HepG2 (cell line): ENCODE results near the gene FRMD5. TPM values are rescaled to one million over a fixed set of nuclear protein-coding genes. Genes with fewer than 3 reads are reported as not detected.
A peak's percentile ranks its signal among the peaks of the same experiment; 100 is the strongest.

ENCODE experiments used
- AFF4 ChIP-seq: sonication (generic); formaldehyde crosslinking; IDR thresholded peaks from 2 replicates; pipeline ENCODE4 v1.4.0; 2020; ENCODE audit warnings: missing genetic modification reagents
- CEBPG ChIP-seq: IDR thresholded peaks from 2 replicates; pipeline ENCODE4 v1.6.1; 2016
- MED8 ChIP-seq: sonication (generic); formaldehyde crosslinking; IDR thresholded peaks from 2 replicates; pipeline ENCODE4 v1.8.1; 2023; ENCODE audit warnings: mild to moderate bottlenecking, missing genetic modification reagents; ENCODE audit not compliant: insufficient replicate concordance
- POLR2AphosphoS5 ChIP-seq: IDR thresholded peaks from 2 replicates; pipeline ENCODE4 v1.6.1; 2012; ENCODE audit warnings: low read depth, low read length
- RAD51 ChIP-seq: fragments of 450-650 bp; IDR thresholded peaks from 2 replicates; pipeline ENCODE4 v1.6.1; 2016; ENCODE audit warnings: borderline replicate concordance
- RCOR2 ChIP-seq: IDR thresholded peaks from 2 replicates; pipeline ENCODE4 v1.6.1; 2016; ENCODE audit warnings: missing biosample characterization, missing genetic modification reagents
- TSC22D2 ChIP-seq: sonication (generic); formaldehyde crosslinking; IDR thresholded peaks from 2 replicates; pipeline ENCODE4 v1.5.1; 2020; ENCODE audit warnings: missing genetic modification reagents, mild to moderate bottlenecking, borderline replicate concordance
- ZNF430 ChIP-seq: sonication (generic); formaldehyde crosslinking; IDR thresholded peaks from 2 replicates; pipeline ENCODE4 v1.9.0; 2021; ENCODE audit warnings: mild to moderate bottlenecking, missing genetic modification reagents
- ZSCAN21 ChIP-seq: sonication (generic); formaldehyde crosslinking; IDR thresholded peaks from 2 replicates; pipeline ENCODE4 v1.8.0; 2022; ENCODE audit warnings: mild to moderate bottlenecking, missing genetic modification reagents, moderate library complexity, borderline replicate concordance
- polyA plus RNA-seq, 8 experiments: library from polyadenylated mRNA; depleted of rRNA in 3 of 8; stranded (reverse) in 7 of 8; unstranded in 1 of 8; fragments of >200 nt; fragmentation: Illumina TruSeq in 4 of 8; extraction: Trizol in 4 of 8; gene quantifications; 2 replicates each; pipeline versions ENCODE4 v1.2.1 to v1.2.3, GENCODE V29; 2011 to 2016; ENCODE audit warnings: low read depth in 4 of 8, missing spikeins in 1 of 8, mixed read lengths in 1 of 8; ENCODE audit not compliant: insufficient read depth in 1 of 8
- total RNA-seq, 5 experiments: library from RNA; depleted of rRNA; stranded (reverse); fragments of >200 nt; fragmentation: Illumina TruSeq; extraction: Trizol; gene quantifications; 2 replicates each; pipeline ENCODE4 v1.2.3, GENCODE V29; 2016; ENCODE audit warnings: low read depth in 1 of 5
- TF ChIP-seq, protein P1 (sequence below), 2 experiments: fragments of 450-650 bp in 1 of 2; sonication (generic) in 1 of 2; formaldehyde crosslinking in 1 of 2; IDR thresholded peaks; 2 replicates each; pipeline versions ENCODE4 v1.6.1 to v1.8.0; 2016 to 2022; ENCODE audit warnings: antibody characterized with exemption in 1 of 2, mild to moderate bottlenecking in 1 of 2, missing genetic modification reagents in 1 of 2
- TF ChIP-seq, protein P2 (sequence below): sonication (generic); formaldehyde crosslinking; conservative IDR thresholded peaks from 2 replicates; pipeline ENCODE4 v1.8.0; 2022; ENCODE audit warnings: low read depth, missing genetic modification reagents

FRMD5 gene
- total and polyA plus RNA-seq, 2 of the 13 experiments (the other 11 are each of a cell fraction or from before 2014, with no cell fraction given), result 0.93 to 1.5 TPM

- TF ChIP-seq, protein P1, sequence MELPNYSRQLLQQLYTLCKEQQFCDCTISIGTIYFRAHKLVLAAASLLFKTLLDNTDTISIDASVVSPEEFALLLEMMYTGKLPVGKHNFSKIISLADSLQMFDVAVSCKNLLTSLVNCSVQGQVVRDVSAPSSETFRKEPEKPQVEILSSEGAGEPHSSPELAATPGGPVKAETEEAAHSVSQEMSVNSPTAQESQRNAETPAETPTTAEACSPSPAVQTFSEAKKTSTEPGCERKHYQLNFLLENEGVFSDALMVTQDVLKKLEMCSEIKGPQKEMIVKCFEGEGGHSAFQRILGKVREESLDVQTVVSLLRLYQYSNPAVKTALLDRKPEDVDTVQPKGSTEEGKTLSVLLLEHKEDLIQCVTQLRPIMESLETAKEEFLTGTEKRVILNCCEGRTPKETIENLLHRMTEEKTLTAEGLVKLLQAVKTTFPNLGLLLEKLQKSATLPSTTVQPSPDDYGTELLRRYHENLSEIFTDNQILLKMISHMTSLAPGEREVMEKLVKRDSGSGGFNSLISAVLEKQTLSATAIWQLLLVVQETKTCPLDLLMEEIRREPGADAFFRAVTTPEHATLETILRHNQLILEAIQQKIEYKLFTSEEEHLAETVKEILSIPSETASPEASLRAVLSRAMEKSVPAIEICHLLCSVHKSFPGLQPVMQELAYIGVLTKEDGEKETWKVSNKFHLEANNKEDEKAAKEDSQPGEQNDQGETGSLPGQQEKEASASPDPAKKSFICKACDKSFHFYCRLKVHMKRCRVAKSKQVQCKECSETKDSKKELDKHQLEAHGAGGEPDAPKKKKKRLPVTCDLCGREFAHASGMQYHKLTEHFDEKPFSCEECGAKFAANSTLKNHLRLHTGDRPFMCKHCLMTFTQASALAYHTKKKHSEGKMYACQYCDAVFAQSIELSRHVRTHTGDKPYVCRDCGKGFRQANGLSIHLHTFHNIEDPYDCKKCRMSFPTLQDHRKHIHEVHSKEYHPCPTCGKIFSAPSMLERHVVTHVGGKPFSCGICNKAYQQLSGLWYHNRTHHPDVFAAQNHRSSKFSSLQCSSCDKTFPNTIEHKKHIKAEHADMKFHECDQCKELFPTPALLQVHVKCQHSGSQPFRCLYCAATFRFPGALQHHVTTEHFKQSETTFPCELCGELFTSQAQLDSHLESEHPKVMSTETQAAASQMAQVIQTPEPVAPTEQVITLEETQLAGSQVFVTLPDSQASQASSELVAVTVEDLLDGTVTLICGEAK (IDR thresholded peaks at IDR 0.05), result no peak
- TF ChIP-seq, protein P1 (CRISPR knock-in tag; IDR thresholded peaks at IDR 0.05), result no peak; the same call in 1 of the 2 replicates
- TF ChIP-seq AFF4 (CRISPR knock-in tag) (no peak), TSC22D2 (no peak; the same call in 1 of the 2 replicates), RCOR2 (CRISPR knock-in tag) (no peak), MED8 (CRISPR knock-in tag) (no peak), CEBPG (peak; percentile 28), RAD51 (no peak), POLR2AphosphoS5 (peak; percentile 98), ZSCAN21 (CRISPR knock-in tag) (peak; percentile 49; the same call in 1 of the 2 replicates), ZNF430 (CRISPR knock-in tag) (peak; percentile 77; the same call in 1 of the 2 replicates)
- TF ChIP-seq, protein P2, sequence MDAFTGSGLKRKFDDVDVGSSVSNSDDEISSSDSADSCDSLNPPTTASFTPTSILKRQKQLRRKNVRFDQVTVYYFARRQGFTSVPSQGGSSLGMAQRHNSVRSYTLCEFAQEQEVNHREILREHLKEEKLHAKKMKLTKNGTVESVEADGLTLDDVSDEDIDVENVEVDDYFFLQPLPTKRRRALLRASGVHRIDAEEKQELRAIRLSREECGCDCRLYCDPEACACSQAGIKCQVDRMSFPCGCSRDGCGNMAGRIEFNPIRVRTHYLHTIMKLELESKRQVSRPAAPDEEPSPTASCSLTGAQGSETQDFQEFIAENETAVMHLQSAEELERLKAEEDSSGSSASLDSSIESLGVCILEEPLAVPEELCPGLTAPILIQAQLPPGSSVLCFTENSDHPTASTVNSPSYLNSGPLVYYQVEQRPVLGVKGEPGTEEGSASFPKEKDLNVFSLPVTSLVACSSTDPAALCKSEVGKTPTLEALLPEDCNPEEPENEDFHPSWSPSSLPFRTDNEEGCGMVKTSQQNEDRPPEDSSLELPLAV, result no peak
These were observed 370.5 kb downstream of the FRMD5 start, which contains the start of gene MFAP1 (continued) for GRCh38 chr15:43824302-43825246.
